GM21737 (cell line): ENCODE data around the gene DIP2B.
"Not testable (repeated sequence)": the region's sequence is repeated elsewhere in the genome, so short reads cannot be mapped to it uniquely, and the experiment has no call there.

Experiments
- ATAC-seq: cut with Tn5 transposase; IDR thresholded peaks from one replicate; pipeline ENCODE4 v1.9.1; 2021; ENCODE audit warnings: mild to moderate bottlenecking, moderate library complexity; ENCODE audit not compliant: unreplicated experiment

The DIP2B gene

DNA sequence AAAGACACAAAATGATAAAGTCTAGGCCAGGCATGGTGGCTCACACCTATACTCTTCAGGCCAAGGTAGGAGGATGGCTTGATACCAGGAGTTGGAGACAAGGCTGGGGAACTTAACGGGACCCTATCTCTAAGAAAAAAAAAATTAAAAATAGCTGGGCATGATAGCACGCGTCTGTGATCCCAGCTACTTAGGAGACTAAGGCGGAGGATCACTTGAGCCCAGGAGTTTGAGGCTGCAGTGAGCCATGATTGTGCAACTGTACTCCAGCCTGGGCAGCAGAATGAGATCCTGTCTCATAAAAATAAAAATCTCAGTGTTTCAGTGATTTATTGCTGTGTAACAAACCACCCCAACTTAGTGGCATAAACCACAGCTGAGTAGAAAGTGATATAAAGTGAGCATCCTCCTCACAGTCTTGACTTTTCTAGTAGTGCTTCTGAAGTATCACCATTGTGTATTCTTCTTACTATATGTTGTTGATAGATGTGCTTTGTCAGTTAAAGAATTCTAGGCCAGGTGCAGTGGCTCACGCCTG lies 248.5 kb downstream of the DIP2B start:
- no peak for ATAC-seq

DNA sequence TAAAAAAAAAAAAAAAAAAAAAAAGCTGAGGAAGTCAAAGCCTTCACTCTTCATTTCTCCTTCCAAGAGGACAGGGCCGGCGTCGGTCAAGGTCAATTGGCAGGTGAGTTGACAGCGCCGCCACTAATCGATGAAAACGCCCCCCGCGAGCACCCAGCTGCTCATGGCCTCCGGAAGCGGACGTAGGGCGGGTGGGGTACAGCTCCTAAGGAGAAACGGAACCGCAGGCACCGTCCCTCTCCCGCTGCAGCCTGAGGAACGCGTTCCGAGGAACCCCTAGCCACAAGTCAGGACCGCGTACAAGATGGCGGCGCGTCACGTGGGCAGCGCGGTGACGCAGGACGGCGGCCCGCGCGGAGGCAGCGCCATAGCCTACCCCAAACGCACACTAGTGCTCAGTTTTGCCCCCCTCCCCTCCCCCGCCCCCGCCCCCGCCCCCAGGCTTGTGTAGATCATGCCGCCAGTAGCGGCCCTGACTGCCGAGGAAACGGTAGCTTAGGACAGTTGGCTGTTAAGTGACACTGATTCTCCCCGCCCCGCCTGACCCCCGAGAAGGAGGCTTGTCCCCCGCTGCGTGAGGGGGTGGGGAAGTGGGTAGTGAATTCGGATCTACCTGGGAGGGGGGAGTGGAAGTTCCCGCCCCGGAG lies 259.0 kb downstream of the DIP2B start, which contains the start of gene ATF1:
Gene ATF1 (plus strand): TSS at position 463 of the 647 bp plus-strand sequence. CDS start 16,045 bp downstream, outside the sequence.
- ATAC-seq, result peak; percentile 73

DNA sequence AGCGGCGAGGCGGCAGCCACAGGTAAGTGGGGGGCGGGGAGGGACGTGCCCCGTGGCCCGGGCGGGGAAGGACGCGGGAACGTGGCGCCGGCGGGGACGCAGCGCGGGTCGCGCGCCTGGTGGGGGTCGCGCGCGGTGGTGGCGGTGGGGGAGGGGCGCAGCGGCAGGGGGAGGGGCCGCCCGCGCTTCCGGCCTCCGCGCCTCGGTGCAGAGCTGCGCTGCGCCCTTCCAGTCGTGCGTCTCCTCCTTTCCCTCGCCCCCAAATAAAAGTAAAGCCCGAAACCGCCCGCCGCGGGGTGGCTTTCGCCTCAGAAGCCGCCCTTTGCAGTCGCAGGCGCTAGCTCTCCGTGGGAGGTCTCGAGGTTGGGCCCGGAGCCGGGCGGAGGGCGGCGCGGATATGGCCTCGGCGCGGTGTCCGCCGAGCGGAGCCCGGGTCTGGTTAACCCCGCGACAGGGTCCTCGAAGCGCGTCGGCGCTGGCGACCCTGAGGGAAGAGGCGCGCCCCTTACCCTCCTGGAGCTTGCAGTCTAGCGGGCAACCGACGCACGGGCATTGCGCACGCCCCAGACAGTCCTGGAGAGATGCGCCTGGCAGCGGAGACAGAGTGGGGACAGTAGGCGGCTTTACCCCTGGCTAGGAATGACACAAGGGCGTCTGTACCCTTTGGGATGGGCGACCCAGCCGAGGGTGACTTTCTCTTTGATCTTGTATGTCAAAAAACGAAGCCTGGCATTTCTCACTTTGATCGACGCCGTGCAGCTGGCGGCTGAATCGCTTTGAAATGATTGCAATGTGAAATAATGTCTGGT lies 259.7 kb downstream of the DIP2B start:
- peak; percentile 38 for ATAC-seq

DNA sequence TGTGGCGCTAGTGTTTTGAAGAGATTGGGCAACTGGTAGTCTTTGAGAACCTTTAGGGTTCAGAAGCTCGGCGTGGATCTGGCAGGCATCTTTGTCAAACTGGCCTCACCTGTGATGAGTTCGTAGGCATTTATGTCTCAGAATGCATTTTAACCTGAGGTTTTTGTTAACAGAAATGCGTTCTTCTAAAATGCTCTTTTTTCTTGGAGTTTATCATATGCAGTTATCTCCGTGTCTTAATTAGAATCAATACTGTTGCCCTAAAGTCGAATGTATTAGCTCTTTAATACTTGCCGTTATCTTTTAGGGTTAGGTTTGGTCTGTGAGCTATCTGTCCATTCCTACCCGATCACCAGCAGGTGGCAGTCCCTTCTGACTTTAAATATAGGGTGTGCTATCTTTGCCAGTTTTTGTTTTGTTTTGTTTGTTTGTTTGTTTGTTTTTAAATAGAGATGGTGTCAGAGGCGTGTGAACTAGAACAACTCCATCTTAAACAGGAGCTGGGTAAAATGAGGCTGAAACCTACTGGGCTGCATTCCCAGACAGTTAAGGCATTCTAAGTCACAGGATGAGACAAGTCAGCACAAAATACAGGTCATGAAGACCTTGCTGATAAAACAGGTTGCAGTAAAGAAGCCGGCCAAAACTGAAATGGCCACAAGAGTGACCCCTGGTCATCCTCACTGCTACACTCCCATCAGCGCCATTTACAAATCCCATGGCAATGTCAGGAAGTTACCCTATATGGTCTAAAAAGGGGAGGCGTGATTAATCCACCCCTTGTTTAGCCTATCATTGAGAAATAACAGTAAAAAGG lies 260.5 kb downstream of the DIP2B start:
- peak; percentile 38 for ATAC-seq

DNA sequence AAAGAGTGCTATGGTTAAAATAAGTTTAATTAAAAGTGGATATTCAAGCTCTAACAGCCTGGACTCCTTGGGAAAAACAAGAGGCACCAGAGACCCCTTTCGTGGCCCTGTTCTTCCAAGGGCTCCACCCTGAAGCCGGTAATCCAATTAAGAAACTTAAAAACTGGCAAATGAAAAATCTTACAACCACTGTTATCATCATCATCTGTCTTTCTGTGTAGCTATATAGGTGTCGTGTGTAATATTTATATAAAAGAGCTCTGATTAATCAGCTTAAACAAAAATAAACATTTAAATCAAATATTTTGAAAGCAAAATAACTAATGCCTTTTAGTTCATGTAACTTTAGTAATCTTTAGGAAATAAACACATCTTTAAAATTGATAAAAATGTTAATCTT lies 263.6 kb downstream of the DIP2B start:
- ATAC-seq, result no peak

DNA sequence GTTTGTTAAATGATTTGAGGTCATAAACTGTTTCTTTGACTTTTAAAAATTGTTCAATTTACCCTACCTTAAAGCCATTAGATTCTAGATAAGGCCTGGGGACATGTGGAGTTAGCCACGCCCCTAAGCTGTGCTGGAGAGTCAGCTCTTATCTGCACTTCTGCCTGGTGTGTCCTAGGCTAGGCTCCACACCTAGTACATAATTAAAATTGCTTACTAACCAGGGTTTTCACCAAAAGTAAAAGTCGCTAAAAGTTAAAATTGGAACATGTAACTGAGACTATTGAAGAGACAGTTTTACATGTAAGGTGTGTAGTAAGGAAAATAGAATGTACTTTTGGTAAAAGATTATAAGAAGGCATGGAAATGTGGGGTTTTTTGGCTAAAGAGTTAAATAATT lies 264.0 kb downstream of the DIP2B start:
- ATAC-seq, result not testable (repeated sequence)

DNA sequence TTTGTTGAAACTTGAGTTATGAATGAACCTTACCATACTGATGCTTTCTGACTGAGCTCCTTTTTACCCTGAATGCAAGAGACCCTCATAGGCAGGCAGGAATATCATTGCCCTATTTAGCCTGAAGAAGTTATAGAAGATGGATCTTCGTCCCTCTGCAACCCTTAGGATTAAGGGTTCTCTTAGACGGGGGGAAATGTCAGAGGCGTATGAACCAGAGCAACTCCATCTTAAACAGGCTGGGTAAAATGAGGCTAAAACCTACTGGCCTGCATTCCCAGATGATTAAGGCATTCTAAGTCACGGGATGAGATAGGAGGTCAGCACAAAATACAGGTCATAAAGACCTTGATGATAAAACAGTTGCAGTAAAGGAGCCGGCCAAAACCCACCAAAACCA lies 266.6 kb downstream of the DIP2B start:
- no peak for ATAC-seq

DNA sequence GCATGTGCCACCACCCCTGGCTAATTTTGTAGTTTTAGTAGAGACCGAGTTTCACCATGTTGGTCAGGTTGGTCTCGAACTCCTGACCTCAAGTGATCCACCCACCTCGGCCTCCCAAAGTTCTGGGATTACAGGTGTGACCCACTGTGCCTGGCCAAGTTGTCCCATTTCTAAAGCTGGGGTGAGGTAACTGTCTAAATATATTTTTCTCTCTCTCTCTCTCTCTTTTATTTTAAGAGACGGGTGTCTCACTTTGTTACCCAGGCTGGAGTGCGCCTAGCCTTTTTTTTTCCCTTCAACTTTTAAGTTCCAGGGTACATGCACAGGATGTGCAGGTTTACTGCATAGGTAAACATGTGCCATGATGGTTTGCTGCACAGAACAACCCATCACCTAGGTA lies 267.7 kb downstream of the DIP2B start:
- ATAC-seq, result no peak

DNA sequence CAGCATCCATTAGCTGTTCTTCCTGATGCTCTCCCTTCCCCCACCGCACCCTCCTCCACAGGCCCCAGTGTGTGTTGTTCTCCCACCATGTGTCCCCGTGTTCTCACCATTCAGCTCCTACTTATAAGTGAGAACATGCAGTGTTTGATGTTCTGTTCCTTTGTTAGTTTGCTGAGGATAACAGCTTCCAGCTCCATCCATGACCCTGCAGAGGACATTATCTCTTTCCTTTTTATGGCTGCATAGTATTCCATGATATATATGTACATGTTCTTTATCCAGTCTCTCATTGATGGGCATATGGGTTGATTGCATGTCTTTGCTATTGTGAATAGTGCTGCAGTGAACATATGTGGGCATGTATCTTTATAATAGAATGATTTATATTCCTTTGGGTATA lies 268.1 kb downstream of the DIP2B start:
- no peak for ATAC-seq

DNA sequence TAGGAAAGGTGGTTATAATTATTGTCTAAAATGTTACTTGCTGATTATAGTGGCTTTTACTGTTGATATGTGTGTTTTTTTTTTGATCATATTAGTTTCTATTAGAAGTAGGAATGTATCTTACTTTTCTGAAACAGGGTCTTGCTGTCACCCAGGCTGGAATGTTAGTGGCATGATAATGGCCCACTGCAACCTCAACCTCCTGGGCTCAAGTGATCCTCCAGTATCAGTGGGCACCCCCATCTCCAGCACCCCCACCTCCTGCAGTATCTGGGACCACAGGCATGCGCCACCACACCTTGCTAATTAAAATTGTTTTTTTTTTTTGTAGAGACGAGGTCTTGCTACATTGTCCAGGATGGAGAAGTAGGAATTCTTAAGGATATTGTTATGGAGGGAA lies 270.5 kb downstream of the DIP2B start:
- ATAC-seq, result no peak

DNA sequence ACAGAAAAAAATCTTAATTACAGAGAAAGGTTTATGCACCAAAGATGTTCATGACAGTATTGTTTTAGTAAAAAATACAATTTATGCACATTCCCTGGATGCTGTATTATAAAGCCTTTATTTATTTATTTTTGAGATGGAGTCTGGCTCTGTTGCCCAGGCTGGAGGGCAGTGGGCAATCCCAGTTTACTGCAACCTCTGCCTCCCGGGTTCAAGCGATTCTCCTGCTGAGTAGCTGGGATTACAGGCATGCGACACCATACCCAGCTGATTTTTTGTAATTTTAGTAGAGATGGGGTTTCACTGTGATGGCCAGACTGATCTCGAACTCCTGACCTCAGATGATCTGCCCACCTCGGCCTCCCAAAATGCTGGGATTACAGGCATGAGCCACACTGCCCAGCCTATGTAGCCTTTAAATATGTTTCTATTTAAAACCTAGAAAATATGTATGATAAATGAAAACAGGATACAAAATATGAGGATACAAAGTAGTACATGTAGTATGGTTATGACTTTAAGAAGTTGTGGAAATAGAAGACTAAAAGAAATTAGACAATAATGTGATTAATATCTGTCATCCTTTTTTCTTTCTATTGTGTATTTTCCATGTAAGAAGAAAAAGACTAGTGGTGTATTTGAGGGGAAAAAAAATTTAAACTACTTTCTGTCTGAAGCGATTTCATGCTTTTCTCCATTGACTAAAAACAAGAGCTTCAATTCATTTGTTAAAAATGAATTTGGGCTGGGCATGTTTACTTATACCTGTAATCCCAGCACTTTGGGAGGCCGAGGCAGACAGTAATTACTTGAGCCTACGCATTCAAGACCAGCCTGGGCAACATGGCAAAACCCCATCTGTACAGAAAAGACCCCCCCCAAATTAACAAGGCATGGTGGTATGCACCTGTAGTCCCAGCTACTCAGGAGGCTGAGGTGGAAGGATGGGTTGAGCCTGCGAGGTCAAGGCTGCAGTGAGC lies 272.3 kb downstream of the DIP2B start:
- ATAC-seq, result no peak

DNA sequence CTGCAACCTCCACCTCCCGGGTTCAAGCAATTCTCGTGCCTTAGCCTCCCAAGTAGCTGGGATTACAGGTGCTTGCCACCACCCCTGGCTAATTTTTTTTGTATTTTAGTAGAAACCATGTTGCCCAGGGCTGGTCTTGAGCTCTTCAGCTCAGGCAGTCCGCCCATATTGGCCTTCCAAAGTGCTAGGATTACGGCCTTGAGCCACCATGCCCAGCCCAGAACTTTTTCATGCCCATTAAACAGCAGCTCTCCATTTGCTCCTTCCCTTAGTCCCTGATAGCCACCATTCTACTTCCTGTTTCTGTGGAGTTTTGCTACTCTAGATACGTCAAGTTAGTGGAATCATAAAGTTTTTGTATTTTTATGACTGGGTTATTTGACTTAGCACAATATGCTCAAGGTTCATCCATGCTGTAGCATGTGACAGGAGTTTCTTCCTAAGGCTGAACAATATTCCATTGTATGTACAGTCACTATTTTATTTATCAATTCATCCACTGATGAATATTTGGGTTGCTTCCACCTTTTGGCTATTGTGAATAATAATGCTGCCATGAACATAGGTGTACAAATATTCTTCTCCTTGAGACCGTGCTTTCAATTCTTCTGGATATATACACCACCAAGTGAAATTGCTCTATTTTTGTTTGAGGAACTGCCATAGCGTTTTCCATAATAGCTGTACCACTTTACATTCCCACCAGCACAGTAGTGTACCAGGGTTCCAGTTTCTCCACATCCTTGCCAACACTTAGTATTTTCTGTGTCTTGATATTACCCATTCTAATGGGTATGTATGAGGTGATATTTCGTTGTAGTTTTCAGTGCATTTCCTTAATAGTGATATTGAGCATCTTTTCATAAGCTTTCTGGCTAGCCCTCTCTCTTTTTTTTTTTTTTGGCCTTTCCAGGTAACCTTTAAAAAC lies 274.1 kb downstream of the DIP2B start:
- ATAC-seq, result no peak

DNA sequence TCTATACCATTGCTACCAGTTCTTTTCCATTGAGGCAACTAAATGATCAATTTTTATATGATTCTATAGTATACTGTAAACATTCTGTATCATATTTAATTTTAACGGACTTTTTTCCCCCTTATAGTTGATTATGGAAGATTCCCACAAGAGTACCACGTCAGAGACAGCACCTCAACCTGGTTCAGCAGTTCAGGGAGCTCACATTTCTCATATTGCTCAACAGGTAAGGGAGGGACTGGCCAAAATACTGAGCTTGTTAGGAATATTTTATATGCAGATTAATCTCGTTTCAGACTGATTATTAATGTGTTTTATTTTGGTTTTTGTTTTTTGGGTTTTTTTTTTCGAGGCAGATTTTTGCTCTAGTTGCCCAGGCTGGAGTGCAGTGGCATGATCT lies 275.2 kb downstream of the DIP2B start:
- ATAC-seq, result no peak

DNA sequence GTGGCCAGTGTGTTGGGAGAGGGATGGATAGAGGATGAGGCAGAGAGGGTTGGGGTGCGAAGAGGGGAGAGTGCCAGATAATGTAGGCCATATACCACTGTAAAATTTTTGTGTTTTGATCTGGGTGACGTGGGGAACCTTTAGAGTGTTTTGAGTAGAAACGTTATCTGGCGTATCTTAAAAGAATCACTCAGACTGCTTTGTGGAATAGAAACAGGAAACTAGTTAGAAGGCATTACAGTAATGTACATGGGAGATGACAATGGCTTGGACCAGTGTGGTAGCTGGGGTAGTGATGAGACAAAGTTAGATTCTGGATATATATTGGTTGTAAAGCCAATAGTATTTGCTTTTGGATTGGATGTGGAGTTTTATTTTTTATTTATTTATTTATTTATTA lies 279.7 kb downstream of the DIP2B start:
- no peak for ATAC-seq

DNA sequence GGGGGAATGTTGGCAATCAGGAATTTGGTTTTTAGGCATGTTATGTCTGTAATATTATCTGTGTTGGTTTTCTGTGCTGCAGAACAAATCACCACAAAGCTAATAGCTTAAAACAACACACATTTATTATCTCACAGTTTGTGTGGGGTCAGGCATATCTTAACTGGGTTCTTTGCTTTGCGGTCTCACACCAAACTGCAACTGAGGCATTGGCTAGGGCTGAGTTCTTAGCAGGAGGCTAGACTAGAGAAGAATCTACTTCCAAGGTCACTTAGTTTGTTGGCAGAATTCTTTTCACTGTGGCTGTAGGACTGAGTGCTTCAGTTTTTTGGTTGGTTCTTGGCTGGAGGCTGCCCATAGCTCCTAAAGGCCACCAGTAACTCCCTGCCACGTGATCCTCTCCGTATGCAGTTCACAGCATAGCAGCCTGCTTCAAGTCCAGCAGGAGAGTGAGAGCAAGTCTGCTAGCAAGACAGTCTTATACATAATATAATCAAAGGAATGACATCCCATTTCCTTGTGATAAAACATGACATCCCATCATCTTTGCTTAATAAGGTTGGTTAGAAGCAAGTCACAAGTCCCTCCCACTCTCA lies 280.7 kb downstream of the DIP2B start:
- no peak for ATAC-seq

DNA sequence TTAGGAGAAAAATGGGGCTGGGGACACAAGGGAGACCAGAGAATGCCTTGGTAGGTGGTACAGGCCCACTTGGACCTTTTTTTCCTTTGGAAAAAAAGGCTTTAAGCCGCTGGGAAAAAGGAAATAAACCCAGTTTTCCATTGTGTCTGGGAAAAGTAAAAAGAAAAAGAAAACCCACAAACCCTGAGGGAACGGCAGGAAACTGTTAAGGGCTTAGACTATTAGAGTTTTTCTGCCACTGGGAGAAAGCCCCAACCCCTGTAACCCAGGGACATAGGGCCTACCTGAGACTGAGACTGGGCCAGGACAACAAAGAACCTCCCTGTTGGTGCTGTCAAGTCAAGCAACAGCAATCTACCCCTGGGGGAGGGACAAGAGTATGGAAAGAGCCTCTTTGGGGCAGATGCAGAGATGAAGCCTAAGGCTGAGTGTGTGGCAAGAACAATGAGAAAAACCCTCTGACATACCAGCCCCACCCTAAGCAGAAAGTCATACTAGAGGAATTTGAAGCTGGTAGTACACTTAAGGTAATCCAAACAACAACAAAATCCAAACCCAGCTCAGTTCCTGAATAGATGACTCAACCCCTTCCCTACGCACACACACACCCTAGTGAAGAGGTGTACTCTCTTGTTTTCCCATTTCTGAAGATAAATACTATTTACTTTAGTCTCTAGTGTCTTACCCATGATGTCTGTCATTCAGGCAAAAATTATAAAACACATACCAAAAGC lies 281.9 kb downstream of the DIP2B start:
- no peak for ATAC-seq

DNA sequence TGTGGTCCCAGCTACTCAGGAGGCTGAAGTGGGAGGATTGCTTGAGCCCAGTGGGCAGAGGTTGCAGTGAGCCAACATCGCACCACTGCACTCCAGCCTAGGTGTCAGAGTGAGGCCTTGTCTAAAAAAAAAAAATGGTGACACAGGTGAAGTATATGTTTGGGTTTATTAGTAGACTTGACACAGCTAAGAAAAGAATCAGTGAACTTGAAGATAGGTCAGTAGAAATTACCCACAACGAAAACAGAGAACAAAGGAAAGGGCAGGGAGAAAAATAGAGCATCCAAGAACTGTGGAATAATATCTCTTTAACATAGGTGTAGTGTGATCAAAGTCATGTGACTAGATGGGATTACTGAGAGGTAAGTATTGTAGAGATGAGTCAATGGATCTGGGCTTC lies 282.8 kb downstream of the DIP2B start:
- no peak for ATAC-seq

DNA sequence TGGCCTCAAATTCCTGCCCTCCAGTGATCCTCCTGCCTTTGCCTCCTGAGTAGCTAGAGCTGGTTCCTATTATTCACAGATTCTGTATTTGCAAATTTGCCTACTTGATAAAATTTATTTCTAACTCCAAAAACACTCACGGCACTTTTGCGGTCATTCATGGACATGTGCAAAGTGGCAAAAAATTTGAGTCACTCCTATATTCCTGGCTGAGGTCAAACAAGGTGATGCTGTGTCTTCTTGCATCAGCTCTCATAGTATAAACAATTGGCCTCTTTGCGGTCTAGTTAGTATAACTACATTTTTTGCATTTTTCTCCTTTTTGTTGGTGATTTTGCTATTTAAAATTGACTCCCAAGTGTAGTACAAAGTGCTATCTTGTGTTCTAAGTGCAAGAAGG lies 283.8 kb downstream of the DIP2B start:
- no peak for ATAC-seq
